GF-D8 (cell line): ENCODE data around the gene GIMAP5.
A peak's percentile ranks its signal among the peaks of the same experiment; 100 is the strongest.

ENCODE experiments used
- DNase-seq: peaks from one replicate; lab custom pipeline; 2025; lab: John Stamatoyannopoulos, UW

GIMAP5 gene

DNA sequence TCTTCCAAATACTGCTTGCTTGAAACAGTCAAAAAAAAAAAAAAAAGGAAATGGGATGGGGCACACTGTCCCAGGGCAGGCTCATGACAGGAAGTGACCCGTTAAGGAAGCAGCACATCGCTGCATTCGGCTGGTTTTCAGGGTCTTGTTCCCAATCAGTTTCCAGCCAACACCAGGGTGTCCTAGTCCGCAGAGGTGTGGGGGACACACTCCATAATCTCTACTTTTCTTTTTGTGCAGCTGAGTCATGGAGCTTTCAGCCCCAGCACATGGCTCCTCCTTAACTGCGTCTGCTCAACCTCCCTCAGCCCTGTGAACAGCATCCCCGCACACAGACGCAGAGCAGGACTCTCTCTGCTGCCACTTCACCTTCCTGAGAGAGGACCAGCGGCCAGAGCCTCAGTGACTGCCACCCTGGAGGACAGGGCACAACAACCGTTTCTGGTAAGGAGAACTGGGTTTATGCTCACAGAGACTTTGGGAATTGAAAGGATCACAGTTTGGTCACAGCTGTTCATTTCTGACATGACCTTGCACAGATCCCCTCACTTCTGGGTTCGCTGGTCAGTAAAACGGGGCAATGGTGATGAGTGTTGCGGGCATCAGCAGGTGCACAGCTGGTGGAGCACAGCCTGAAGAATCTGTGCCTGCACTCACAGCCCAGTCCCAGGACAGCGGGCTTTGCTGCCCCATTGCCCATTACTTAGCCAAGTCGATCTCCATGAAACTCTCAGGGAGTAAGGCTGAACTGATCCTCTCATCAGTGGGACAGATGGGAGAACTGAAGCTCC lies at the start of gene GIMAP5:
GIMAP5 (plus strand) TSS at position 154 of the 791 bp plus-strand sequence. CDS start 3,467 bp downstream, outside the sequence.
- no peak for DNase-seq

DNA sequence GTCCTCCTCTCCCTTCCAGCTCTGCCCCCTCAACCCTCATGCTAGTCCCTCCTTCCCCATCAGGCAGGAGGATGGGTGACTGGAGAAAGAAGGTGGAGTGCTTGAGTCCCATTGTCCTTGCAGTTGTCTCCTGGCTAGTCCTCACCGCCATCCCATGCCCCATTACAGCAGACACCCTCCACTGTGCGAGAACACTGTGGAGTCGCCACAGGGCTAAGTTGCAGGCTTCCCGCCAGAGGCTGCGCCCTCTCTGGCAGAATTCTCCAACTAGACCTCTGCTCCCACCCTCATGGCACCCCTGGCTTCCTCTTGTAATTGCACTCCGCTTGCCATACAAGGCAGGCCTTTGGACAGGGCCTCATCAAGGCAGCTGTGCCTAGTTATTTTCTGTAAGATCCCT lies 48.6 kb upstream of the GIMAP5 start:
- DNase-seq: no peak

DNA sequence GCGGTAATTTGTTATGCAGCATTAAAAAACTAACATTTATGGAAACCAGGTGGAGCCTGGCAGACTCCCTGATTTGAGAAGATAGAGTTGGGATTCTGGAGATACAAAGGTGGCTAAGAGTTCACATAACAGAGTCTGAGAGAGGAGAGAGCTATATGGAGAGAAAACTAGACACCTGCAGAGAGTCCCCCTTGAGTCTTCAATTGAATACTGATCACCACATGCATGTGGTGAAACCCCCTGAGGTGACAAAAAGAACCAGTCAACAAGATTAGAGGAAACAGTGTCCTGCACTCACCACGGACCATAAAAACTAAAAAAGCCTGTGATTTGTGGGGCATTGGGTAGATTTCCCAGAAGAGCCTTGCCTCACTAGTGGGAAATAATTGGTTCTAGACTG lies 41.6 kb upstream of the GIMAP5 start:
- DNase-seq: no peak

DNA sequence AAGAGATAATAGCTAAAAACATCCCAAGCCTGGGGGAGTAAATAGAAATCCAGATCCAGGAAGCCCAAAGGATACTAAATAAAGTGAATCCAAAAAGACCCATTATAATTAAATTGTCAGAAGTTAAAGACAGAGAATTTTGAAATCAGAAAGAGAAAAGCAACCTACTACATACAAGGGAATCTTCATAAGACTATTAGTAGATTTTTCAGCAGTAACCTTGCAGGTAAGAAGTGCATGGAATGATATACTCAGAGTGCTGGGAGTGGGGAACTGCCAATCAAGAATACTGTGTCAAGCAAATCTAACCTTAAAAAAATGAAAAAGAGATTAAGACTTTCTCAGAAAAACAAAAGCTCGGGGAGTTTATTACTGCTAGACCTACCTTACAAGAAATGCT lies 34.0 kb upstream of the GIMAP5 start:
- DNase-seq: no peak

DNA sequence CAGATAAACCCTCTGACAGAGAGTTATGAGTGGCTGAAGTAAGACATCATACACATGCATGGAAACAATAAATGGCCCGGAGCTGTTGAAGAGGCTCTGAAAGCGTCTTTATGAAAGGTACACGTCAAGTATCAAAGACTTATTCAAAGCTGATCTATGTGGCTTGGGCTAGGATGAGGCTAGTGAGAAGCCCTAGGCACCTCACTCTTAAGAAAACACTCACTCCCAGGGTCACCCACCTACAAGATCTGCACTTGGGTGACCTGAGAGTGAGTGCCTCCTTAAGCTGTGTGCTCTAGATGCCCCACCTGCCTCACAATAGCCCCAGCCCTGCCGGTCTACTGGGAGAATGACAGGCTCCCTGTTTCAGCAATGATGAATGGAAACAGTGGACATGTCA lies 21.9 kb upstream of the GIMAP5 start:
- DNase-seq: no peak

DNA sequence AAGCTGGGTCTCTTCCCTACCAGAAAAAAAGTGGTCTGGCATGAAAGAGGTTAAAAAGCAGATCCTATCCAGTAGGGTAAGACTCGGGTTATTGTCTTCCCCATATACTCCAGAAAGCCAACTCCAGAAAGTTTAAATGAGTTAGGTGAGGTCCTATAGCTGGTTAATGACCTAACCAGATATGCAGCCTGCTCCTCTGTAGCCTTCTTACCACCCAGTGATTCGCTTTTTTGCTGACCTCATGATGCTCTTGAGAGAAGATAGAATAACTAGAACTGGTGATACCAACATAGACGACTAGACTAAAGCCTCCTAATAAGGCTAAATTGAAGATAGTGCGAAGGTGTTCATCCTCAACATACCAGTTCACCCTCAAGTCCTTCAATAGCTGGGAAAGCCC lies 21.5 kb upstream of the GIMAP5 start:
- no peak for DNase-seq

DNA sequence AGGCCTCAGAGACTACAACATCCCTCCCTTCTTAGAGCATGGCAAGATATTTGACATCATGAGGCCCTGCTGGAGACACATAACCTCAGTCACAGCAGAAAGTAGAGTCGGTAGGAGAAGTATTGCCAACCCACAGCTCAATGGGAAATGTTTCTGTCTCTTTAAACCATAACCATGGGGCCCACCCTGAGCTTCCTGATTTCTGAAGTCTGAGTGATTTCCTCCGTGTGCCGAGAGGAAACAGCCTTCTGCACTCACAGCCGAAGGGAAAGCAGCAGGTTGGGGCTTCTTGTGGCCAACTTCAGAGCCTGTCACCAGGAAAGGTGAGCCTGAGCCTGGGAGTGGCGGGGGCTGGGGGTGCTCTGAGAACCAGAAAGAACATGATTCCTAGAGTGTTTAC lies 20.9 kb upstream of the GIMAP5 start, which contains the start of gene GIMAP1:
GIMAP1 (plus strand) TSS at position 246 of the 400 bp plus-strand sequence. CDS start 2,435 bp downstream, outside the sequence.
- peak; percentile 73 for DNase-seq

DNA sequence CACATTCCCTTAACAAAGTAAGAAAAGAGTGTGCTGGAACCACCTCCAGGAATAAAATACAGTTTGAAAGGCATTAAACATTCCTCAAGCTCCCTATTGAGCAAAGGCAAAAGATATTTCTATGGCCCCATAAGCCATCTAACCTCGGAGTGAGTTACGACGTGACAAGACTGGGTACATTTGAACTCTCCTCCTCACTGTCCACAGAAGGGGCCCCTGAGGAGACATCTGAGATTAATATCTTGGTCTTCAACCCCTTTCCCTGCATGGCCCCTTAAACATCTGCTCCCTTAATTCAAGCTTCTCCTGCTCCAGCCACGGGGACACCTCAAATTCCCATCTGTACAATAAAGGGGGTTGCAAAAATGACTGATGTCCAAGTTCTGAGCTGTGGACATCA lies 20.3 kb upstream of the GIMAP5 start:
- no peak for DNase-seq

DNA sequence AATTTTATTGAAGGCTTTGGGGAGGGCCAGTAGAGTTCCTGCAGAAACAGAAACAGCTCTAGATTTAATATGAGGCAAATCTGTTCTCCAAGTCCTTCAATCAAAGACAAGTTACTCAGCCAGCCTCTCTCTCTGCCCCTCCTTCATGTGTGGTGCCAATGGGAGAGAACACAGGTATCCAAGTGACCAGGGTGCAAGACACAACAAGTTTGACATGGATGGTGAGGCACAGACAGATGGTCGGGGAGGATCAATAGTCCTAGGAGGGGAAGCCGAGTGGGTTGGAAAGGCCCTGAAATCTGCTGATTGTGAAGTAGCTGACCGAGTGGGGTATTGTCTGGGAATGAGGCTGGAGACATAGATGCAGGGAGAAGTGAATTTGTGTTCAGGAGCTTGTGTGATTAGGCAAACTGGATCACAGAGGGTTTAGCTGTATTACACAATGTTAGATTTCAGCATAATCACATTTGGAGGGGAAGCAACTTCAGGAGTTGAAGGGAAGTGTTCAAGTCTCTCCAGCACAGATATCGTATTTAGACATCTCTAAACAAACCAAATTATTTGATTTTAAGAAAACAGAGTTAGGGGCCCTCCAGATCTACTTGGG lies 19.3 kb upstream of the GIMAP5 start:
- DNase-seq: peak; percentile 24

DNA sequence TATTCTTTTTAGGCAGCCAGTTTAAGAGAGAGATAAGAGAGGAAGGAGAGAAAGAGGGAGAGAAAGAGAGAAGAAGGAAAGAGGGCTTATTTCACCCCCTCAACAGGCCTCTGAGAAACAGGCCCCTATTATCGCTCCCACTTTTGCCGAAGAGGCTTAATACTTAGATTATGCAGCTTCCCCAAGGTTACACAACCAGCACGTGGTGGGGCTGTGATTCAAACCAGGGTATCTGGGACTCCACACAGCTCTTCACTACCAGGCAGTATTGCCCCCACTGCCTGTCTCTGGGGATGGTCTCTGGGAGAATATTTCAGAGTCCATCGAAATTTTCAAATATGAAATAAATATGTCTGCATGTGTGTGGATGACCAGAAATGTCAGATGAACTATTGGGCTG lies 17.8 kb upstream of the GIMAP5 start:
- DNase-seq: no peak

DNA sequence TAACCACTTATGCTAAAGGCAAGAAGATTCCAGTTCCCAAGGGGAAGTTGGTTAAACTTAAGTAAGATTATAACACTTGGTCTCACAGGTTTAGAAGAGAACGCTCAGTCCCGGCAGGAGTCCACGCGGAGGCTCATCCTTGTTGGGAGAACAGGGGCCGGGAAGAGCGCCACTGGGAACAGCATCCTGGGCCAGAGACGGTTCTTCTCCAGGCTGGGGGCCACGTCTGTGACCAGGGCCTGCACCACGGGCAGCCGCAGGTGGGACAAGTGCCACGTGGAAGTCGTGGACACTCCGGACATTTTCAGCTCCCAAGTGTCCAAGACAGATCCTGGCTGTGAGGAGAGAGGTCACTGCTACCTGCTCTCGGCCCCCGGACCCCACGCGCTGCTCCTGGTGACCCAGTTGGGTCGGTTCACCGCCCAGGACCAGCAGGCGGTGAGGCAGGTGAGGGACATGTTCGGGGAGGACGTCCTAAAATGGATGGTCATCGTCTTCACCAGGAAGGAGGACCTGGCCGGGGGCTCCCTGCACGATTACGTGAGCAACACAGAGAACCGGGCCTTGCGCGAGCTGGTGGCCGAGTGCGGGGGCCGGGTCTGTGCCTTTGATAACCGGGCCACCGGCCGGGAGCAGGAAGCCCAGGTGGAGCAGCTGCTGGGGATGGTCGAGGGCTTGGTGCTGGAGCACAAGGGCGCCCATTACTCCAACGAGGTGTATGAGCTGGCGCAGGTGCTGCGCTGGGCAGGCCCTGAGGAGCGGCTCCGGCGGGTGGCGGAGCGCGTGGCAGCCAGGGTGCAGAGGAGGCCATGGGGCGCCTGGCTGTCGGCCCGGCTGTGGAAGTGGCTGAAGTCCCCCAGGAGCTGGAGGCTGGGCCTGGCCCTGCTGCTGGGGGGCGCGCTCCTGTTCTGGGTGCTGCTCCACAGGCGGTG lies 17.0 kb upstream of the GIMAP5 start:
- DNase-seq: no peak

DNA sequence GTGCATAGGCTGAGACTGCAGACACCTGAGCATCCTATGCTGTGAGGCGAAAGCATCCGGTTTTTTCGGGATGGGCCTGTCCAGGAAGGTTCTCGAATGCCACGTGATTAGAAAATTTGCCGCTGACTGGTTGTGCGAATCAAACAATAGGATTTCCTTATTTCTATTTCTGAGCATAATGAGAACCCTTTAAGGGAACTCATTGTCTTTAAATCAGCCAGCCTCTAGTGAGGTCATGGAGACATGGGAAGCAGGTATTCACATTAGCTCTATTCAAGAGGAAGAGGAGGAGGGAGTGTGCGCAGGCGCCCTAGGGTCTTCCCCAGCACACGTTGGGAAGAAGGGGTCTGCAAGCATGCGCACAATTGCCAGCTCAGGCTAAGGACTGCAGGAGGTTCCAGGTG lies 15.2 kb upstream of the GIMAP5 start:
- no peak for DNase-seq

DNA sequence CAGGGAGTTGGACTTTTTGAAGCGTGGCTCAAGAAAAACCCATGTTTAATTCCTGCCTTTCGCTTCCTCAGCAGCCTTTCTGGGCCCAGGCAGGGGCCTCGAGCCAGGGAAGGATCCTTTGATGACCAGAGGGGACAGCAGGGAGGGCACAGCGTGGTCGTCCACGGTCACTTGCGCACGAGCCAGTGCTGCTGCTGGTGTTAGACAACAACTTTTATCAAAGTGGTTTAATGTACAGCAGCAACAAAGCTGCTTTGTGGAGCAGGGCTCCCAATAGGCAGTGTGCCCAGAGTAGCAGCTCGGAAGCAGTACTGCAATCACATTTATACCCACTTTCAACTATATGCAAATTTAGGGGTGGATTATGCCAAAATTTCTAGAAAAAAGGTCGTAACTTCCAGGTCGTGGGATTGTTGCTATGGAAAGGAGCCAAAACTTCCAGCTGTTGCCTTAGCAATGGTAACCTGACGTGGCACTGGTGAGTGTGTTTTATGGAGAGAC lies 14.7 kb upstream of the GIMAP5 start:
- no peak for DNase-seq

DNA sequence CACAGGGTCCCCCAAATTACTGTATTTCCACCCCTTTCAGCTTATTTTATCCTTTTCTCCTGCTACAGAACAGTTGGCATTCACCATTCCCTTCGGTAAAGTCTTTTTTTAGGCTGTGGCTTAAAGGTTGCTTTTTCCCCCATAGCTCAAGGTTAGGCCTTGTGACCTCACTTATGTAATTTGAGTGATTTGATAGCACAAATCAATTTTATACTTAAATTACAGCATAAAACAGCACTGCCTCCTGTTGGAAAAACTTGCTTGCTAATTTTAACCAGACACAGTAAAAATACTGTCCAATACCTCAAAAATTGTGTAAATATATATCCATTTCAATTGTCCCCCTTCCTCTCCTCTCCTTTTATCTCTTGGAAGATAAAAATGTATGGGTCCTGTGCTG lies 13.8 kb upstream of the GIMAP5 start:
- DNase-seq: no peak

DNA sequence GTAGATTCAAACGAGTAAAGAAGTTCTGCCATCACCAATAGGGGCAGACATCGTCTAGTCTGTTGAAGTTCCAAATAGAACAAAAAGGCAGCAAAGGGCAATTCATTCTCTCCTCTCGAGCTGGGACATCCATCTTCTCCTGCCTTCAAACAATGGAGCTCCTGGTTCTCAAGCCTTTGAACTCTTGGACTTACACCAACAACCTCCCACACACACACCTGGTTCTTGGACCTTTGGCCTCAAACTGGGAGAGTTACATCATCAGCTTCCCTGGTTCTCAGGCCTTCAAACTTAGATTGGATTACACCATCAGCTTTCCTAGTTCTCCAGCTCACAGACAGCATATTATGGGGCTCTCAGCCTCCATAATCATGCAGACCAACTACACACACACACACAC lies 9.8 kb upstream of the GIMAP5 start:
- DNase-seq: no peak

DNA sequence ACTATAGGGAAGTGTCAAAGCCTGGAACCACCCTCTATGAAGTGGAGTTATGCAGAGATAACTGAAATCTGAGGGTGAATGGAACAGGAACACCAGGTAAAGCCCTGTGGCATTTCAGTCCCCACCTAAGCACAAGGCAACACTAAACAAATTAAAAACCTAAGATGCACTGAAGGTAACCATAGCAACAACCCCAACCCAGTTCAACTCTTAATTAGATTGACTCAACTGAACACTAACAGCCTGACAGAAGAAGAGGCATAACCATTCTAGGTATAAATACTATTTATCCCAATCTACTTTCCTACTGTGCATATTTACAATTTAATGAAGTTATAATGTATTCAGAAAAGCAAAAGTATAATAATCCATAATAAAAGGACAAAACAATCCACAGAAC lies 9.2 kb upstream of the GIMAP5 start:
- DNase-seq: no peak

DNA sequence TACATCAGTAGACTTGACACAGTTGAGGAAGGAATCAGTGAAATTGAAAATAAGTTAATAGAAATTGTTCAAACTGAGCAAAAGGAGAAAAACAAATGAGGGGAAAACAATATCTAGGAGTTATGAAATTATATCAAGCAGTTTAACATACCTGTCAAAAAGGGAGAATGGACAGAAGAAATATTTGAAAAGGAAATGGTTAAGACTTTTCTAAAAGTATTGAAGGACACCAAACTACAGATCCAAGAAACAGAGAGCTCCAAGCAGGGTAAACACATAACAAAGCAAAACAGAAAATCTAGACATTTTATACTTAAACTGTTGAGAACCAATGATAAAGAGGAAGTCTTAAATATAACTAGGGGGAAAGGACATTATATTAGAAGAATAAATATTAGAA lies 8.6 kb upstream of the GIMAP5 start:
- no peak for DNase-seq

DNA sequence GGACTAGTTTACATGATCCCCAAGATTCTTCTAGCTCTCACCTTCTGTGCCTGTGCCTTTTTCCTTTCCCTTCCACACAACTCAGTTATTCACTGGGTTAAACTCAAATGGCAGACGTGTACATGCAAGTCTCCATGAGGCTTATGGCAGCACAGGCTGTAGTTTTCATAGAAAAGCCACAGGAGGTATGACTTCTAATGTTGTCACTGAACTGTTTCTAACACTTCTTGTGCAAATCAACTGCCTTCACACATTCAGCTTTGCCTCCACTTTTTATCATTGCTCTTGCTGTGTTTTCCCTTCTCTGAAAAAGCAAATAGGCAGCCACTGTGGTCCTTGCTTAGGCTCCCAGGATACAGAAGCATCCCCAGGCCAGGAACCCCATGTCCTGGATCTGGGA lies 5.3 kb upstream of the GIMAP5 start:
- DNase-seq: no peak

DNA sequence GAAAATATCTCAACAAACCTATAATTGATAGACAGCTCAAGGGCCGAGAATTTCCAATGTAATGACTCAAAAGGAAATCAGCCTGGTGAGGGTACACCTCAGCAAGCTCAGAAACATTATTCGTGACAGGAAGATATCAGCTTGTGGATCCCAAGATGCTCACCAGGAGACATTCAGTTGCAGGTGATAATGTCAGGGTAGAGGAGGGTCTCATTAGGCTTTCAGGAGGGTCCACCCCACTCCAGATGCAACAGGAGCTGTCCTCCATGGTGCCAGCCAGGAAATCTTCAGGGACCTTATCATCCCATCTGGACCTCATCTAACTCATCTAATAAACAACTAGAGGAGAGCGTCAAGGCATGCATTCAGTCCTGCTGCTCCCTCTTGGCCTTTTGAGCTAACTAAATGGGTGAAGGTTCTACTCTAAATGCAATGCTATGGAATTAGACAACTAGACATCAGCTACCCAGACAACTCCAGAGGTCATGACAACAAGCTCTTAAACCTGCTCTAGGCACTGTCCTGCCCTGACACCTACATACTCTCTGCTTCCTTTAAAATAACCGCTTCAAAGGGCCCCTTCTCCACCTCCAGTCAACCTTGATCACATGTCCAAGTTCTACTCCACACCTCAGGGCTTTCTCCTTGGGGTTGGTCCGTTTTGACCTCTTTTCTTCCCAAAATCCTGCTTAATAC lies 4.3 kb upstream of the GIMAP5 start:
- no peak for DNase-seq

DNA sequence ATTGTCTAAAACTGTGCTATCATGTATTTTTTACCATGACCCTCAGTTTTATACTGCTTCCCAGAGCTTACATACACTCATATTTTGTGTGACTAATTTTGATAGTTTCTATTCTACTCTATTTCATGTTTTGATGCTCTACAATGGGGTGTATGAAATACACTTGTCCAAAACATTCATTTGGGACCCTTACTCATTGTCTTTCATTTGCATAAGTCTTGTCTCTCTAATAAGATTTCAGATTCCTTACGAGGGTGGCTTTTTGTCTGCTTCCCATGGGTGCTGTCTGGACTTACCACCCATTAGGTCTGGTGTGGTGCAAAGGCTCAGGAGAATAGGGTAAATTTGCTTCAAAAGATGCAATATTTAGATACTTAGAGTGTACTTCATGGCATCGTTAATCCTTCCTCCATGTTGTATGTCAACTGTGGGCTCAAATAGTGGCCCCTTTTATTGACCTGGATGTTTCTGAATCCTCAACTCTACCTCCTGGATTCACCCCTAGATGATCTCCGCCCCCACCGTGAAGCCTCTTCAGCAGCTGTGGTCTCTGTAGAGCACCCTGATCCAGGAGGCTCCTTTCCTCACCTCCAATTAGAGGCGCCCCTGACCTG lies 3.6 kb upstream of the GIMAP5 start:
- DNase-seq: no peak

DNA sequence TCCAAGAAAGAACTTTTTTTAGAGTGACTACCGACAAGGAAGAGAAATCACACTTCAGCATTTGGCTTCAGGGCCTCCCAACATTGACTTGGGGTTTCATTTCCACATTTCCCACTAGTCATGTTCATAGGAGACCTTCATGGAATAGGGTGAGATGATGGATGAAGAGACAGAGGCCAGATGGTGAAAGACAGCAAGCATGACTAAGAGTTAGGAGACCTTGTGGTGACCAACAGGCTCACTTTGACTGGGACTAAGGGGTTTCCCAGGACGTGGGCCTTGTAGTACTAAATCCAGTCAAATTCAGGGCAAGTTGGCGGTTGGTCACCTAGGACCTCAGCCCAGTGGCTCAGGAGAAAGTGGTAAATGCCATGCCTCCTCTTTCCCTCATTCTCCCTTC lies 3.0 kb upstream of the GIMAP5 start:
- DNase-seq: no peak
